ENCODE measurements around the gene PNPLA7.
"Not testable (repeated sequence)": the region's sequence is repeated elsewhere in the genome, so short reads cannot be mapped to it uniquely, and the experiment has no call there.

Gene PNPLA7

GRCh38 chr9:137550231-137550621 is at the start of gene PNPLA7:
TSS of gene PNPLA7 (minus strand) at chr9:137550402. CDS start at chr9:137550197, 205 bp downstream.
- peak; percentile 38 for DNase-seq (ENCODE audit: low spot score)

GRCh38 chr9:137598943-137599342 is 48.7 kb upstream of the PNPLA7 start:
- DNase-seq (ENCODE audit: low spot score): no peak

- DNase-seq (ENCODE audit: low spot score): not testable (repeated sequence)
Observed at GRCh38 chr9:137596577-137596976, 46.4 kb upstream of the PNPLA7 start.

- no peak for DNase-seq (ENCODE audit: low spot score)
Observed at GRCh38 chr9:137593176-137593575, 43.0 kb upstream of the PNPLA7 start.

- DNase-seq (ENCODE audit: low spot score): no peak
Observed at GRCh38 chr9:137592767-137593166, 42.6 kb upstream of the PNPLA7 start.

GRCh38 chr9:137590469-137591383 is 40.5 kb upstream of the PNPLA7 start, which contains the start of gene ZMYND19:
TSS of gene ZMYND19 (minus strand) at chr9:137590512. CDS start at chr9:137590263, 249 bp downstream.
- peak; percentile 90 for DNase-seq (ENCODE audit: low spot score)

GRCh38 chr9:137590123-137590468 is 39.9 kb upstream of the PNPLA7 start:
- no peak for DNase-seq (ENCODE audit: low spot score)

- no peak for DNase-seq (ENCODE audit: low spot score)
Observed at GRCh38 chr9:137589441-137590122, 39.4 kb upstream of the PNPLA7 start.

GRCh38 chr9:137588891-137589290 is 38.7 kb upstream of the PNPLA7 start:
- no peak for DNase-seq (ENCODE audit: low spot score)

GRCh38 chr9:137588311-137588710 is 38.1 kb upstream of the PNPLA7 start:
- no peak for DNase-seq (ENCODE audit: low spot score)

- no peak for DNase-seq (ENCODE audit: low spot score)
Observed at GRCh38 chr9:137586854-137587253, 36.7 kb upstream of the PNPLA7 start.

- no peak for DNase-seq (ENCODE audit: low spot score)
Observed at GRCh38 chr9:137583957-137584356, 33.8 kb upstream of the PNPLA7 start.

- no peak for DNase-seq (ENCODE audit: low spot score)
Observed at GRCh38 chr9:137583347-137583746, 33.1 kb upstream of the PNPLA7 start.

- no peak for DNase-seq (ENCODE audit: low spot score)
Observed at GRCh38 chr9:137582286-137582860, 32.2 kb upstream of the PNPLA7 start.

GRCh38 chr9:137581361-137582285 is 31.4 kb upstream of the PNPLA7 start:
- no peak for DNase-seq (ENCODE audit: low spot score)

- no peak for DNase-seq (ENCODE audit: low spot score)
Observed at GRCh38 chr9:137580954-137581322, 30.7 kb upstream of the PNPLA7 start.

- DNase-seq (ENCODE audit: low spot score): no peak
Observed at GRCh38 chr9:137580209-137580953, 30.2 kb upstream of the PNPLA7 start.

GRCh38 chr9:137579259-137579604 is 29.0 kb upstream of the PNPLA7 start:
- DNase-seq (ENCODE audit: low spot score): no peak

GRCh38 chr9:137578518-137579258 is 28.5 kb upstream of the PNPLA7 start, which contains the start of gene DPH7:
TSS of gene DPH7 (minus strand) at chr9:137578925. CDS start at chr9:137578777, 148 bp downstream.
- peak; percentile 96 for DNase-seq (ENCODE audit: low spot score)

GRCh38 chr9:137575716-137576411 is 25.7 kb upstream of the PNPLA7 start:
- DNase-seq (ENCODE audit: low spot score): no peak

Data from activated CD4-positive, alpha-beta T cell treated with anti-CD3 and anti-CD28 coated beads, Interleukin-2, Interleukin-4, amounts not matched to agents 100 ng/mL and 50 ng/mL, durations not matched to agents 16 hours and 8 hours (primary cell).